Tibial nerve (tissue), 4 donors: ENCODE results near the gene CHTF18. TPM values are rescaled to one million over a fixed set of nuclear protein-coding genes. Genes with fewer than 3 reads are reported as not detected.
A peak's percentile ranks its signal among the peaks of the same experiment; 100 is the strongest.

ENCODE experiments used
- DNase-seq, 2 donors: peaks; one replicate each; pipeline ENCODE4 v3.0.0-alpha.2; 2019; ENCODE audit warnings: low spot score in 2 of 2
- H3K27ac ChIP-seq, 4 donors: fragments of 200-600 bp; sonication (generic) in 3 of 4; one replicate each; pipeline ENCODE4 v1.5.1; 2017 to 2019; ENCODE audit warnings: mild to moderate bottlenecking in 1 of 4
- H3K27me3 ChIP-seq, 2 donors: fragments of 200-600 bp; sonication (generic) in 1 of 2; one replicate each; pipeline versions ENCODE4 v1.5.1 to v1.6.0; 2017 to 2019
- H3K36me3 ChIP-seq, 3 donors: fragments of 200-600 bp; sonication (generic); one replicate each; pipeline ENCODE4 v1.5.1; 2018 to 2019
- H3K4me1 ChIP-seq, 4 donors: fragments of 200-600 bp; sonication (generic) in 3 of 4; one replicate each; pipeline ENCODE4 v1.5.1; 2017 to 2019
- H3K4me3 ChIP-seq, 4 donors: fragments of 200-600 bp; sonication (generic) in 3 of 4; one replicate each; pipeline ENCODE4 v1.5.1; 2017 to 2019; ENCODE audit warnings: mild to moderate bottlenecking in 1 of 4, moderate library complexity in 1 of 4
- H3K9me3 ChIP-seq, 4 donors: fragments of 200-600 bp; sonication (generic) in 3 of 4; one replicate each; pipeline ENCODE4 v1.5.1; 2017 to 2019
- EP300 ChIP-seq, 2 donors: sonication (generic); formaldehyde crosslinking; IDR thresholded peaks; one replicate each; pipeline ENCODE4 v1.6.1; 2017; ENCODE audit warnings: antibody characterized with exemption in 2 of 2, mild to moderate bottlenecking in 1 of 2
- POLR2A ChIP-seq, 2 donors: fragments of 450-650 bp; IDR thresholded peaks; one replicate each; pipeline ENCODE4 v1.6.1; 2017; ENCODE audit warnings: antibody characterized with exemption in 2 of 2, mild to moderate bottlenecking in 2 of 2, moderate library complexity in 2 of 2
- WGBS, 2 donors: methylation state at CpG; one replicate each; pipeline ENCODE4 v1.1.5; 2018; 5-methylcytosine and 5-hydroxymethylcytosine counted together
- total RNA-seq, 4 donors: library from RNA; depleted of rRNA; stranded (reverse); fragments of >200 nt; gene quantifications; one replicate each; pipeline ENCODE4 v1.1.0, GENCODE V29; 2016
- TF ChIP-seq, protein P1 (sequence below), 5 experiments: fragments of 200-600 bp in 3 of 5; fragments of 450-650 bp in 2 of 5; sonication (generic) in 3 of 5; IDR thresholded peaks; one replicate each; pipeline ENCODE4 v1.5.1; 2016 to 2019; ENCODE audit warnings: antibody characterized with exemption in 5 of 5, mild to moderate bottlenecking in 3 of 5, moderate library complexity in 2 of 5

Gene CHTF18
- total RNA-seq = 10 to 100 TPM in 3 of 4 donors, 1 to 10 TPM in 1; 6.1 to 57.5 (median 17.7) TPM

DNA sequence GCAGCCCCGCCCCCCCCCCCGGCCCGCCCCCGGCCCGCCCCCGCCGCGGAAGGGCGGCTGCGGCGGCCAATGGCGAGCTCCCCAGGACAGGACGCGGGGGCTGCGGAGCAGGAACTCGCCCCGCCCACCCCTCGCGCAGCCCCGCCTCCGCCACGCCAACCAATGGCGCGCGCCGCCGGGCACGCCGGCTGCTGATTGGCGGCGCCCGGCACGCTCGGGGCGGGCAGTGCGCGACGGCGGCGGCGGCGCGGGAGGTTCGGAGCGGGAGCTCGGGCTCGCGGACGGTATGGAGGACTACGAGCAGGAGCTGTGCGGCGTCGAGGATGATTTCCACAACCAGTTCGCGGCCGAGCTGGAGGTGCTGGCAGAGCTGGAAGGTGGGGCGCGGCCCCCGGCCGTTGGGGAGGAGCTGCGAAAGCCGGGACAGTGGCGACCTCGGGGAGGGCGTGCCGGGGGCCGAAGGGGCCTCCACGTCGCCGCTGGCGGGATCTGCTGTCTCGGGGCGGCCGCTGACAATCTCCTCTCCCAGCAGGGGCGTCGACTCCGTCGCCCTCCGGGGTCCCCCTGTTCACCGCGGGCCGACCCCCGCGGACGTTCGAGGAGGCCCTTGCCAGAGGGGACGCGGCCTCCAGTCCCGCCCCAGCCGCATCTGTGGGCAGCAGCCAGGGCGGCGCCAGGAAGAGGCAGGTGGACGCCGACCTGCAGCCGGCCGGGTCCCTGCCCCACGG is at the start of gene CHTF18:
Gene CHTF18, plus strand, starts transcription at position 222 of the 728 bp plus-strand sequence. Its CDS starts 65 bp downstream, at position 287.
- Histone ChIP-seq H3K27me3 (no peaks in the 10 kb centered on the region), H3K4me1 (peaks cover 0 to 42% (median 13%) of the 10 kb centered on the region in 4 donors), H3K9me3 (no peaks in the 10 kb centered on the region), H3K27ac (peak within 1 kb of the TSS in 3 of 4 donors; percentile 33 to 81 (median 81)), H3K36me3 (peaks cover 0 to 61% (median 0%) of the 10 kb centered on the region in 3 donors), H3K4me3 (peak within 1 kb of the TSS; percentile 81 to 95 (median 89))
- 0 to 1% methylated on average over 13 to 33 of the region's 97 CpGs for WGBS, 2 donors
- peak; percentile 86 to 90 for DNase-seq
- TF ChIP-seq EP300 (IDR thresholded peaks at IDR 0.05) (no peak), POLR2A (IDR thresholded peaks at IDR 0.05) (no peak)
- TF ChIP-seq, protein P1, sequence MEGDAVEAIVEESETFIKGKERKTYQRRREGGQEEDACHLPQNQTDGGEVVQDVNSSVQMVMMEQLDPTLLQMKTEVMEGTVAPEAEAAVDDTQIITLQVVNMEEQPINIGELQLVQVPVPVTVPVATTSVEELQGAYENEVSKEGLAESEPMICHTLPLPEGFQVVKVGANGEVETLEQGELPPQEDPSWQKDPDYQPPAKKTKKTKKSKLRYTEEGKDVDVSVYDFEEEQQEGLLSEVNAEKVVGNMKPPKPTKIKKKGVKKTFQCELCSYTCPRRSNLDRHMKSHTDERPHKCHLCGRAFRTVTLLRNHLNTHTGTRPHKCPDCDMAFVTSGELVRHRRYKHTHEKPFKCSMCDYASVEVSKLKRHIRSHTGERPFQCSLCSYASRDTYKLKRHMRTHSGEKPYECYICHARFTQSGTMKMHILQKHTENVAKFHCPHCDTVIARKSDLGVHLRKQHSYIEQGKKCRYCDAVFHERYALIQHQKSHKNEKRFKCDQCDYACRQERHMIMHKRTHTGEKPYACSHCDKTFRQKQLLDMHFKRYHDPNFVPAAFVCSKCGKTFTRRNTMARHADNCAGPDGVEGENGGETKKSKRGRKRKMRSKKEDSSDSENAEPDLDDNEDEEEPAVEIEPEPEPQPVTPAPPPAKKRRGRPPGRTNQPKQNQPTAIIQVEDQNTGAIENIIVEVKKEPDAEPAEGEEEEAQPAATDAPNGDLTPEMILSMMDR (IDR thresholded peaks at IDR 0.05) = no peak

DNA sequence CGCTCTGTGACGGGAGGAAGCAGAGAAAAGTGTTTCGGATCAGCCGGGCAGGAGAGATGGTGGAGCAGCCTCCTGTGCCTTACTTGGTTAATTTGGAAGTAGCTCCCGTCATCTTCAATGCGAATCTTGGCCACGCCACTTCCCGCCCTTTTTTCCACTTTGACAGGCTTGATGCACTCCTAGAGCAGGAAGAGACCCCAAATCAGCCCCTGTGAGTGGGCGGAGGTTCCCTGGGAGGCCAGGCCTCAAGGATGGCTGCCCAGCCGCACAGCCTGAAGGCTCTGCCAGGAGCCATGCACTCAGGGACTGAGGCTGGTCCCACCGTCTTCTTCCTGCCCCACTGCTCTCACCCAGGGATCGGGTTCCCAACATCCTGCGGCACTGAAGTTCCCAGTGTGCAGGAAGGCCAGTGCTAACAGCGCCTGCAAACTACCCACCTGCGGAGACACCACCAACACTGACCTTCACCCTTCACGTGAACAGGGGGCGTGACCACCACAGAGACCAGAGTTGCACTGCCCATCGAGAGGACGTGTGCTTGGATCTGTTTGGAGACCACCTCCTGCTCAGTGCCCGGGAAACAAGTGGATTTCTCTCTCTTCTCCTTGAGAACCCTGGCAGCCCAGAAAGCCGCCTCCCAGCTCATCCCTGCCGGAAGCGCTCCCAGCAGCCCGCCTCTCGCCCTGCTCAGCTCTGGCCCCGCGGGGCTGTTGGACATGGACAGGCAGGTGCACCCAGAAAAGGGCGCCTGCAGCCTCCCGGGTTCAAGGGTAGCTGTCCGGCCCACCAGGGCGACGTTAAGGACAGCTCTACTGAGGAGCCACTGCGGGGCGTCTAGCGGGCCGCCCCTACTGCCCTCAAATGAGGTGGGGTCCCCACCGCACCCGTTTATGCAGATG is 48.6 kb upstream of the CHTF18 start:
- H3K9me3 ChIP-seq = no peaks in the 10 kb centered on the region
- 41 to 44% methylated on average over 33 to 38 of the region's 38 CpGs for WGBS, 2 donors
- H3K36me3 ChIP-seq = peaks cover 0 to 48% (median 0%) of the 10 kb centered on the region in 3 donors
- H3K4me3 ChIP-seq = peak overlapping the region; percentile 75 to 100 (median 94)
- peaks cover 0 to 16% (median 14%) of the 10 kb centered on the region in 4 donors for H3K4me1 ChIP-seq
- peaks cover 0 to 3% of the 10 kb centered on the region in 2 donors for H3K27me3 ChIP-seq
- DNase-seq = no peak
- H3K27ac ChIP-seq = peak overlapping the region in 2 of 4 donors; percentile 85 to 87
- TF ChIP-seq, protein P1 (IDR thresholded peaks at IDR 0.05) = no peak
- no peak for TF ChIP-seq EP300 (IDR thresholded peaks at IDR 0.05)

DNA sequence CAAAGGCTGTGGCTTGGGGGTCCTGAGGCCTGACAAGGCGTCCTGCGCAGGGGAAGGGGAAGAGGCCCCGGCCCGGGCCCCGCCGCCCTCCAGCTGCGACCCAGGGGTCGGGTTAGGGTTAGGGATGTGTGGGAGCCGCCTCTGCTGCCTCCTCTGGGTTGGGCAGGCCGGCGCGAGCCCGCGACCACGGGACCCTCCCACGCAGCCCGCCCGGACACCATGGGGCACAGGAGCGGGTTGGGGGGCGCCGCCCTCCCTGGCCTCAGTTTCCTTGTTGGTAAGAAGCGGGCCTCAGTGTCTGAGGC is 48.0 kb upstream of the CHTF18 start:
- peak overlapping the region; percentile 24 to 87 (median 76) for H3K27ac ChIP-seq
- no peaks in the 10 kb centered on the region for H3K9me3 ChIP-seq
- H3K4me1 ChIP-seq = peaks cover 0 to 16% (median 14%) of the 10 kb centered on the region in 4 donors
- no peak for DNase-seq
- H3K36me3 ChIP-seq = peaks cover 0 to 42% (median 0%) of the 10 kb centered on the region in 3 donors
- 0% methylated on average over 6 of the region's 22 CpGs; no CpG with 5 or more reads in 1 of the 2 donors for WGBS, 2 donors
- peak overlapping the region; percentile 75 to 100 (median 94) for H3K4me3 ChIP-seq
- peaks cover 0 to 3% of the 10 kb centered on the region in 2 donors for H3K27me3 ChIP-seq
- TF ChIP-seq POLR2A (IDR thresholded peaks at IDR 0.05) = no peak

DNA sequence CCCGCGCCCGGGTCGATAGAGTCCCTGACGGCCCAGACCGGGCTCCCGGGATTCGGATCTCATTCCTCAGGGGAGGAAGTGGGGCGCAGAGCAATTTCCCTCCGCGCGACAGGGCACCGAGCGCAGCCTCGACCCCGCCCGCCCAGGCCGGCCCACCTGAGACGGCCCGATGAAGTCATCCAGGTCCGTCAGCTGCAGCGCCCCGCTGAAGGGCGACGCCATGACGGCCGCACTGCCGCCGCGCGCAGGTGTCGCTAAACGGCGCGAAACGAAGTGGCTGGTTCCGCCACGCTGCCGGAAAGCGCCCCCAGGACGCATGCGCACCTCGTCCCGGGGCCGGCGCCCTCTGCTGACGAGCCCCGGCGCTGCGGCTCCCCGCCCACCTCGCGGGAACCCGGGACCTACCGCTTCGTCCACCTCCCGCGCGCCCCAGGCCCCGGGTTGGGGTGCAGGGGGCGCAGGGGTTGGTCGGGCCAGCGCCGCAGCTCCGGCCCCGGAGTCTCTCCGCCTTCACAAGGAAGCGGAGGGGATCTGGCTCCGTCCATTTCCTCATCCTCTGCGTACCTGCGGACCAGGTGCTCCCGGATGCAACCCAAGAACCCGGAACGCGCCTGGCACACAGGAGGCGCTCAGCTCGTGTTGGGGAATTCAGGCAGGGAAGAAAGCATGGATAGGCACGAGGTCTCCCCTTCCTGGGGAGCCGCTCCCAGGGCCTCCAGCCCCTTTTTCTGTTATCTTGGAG is 47.5 kb upstream of the CHTF18 start, which contains the start of gene CIAO3:
Gene CIAO3, minus strand, starts transcription at position 234 of the 742 bp plus-strand sequence. Its CDS starts 12 bp downstream, at position 222.
- Histone ChIP-seq H3K27ac (peak within 1 kb of the TSS; percentile 24 to 87 (median 76)), H3K36me3 (peaks cover 0 to 37% (median 0%) of the 10 kb centered on the region in 3 donors), H3K9me3 (no peaks in the 10 kb centered on the region), H3K27me3 (peaks cover 0 to 3% of the 10 kb centered on the region in 2 donors), H3K4me3 (peak within 1 kb of the TSS; percentile 75 to 100 (median 94)), H3K4me1 (peaks cover 0 to 16% (median 14%) of the 10 kb centered on the region in 4 donors)
- peak; percentile 66 to 74 for DNase-seq
- WGBS, 2 donors = 3% methylated on average over 7 to 15 of the region's 79 CpGs
- TF ChIP-seq EP300 (IDR thresholded peaks at IDR 0.05) (peak; percentile 88 to 100), POLR2A (IDR thresholded peaks at IDR 0.05) (peak in 1 of 2 donors; percentile 56)
- TF ChIP-seq, protein P1 (IDR thresholded peaks at IDR 0.05) = peak; percentile 94 to 99 (median 98)
